GM12878 (cell line): ENCODE measurements around the gene HMGCL. TPM values are rescaled to one million over a fixed set of nuclear protein-coding genes. Genes with fewer than 3 reads are reported as not detected.

Experiments used
- BCL11A ChIP-seq: IDR thresholded peaks from 2 replicates; pipeline ENCODE4 v1.6.1; 2011; ENCODE audit warnings: low read depth, low read length
- HDAC2 ChIP-seq: fragments of 200-600 bp; sonication (generic); IDR thresholded peaks from 2 replicates; pipeline ENCODE4 v1.6.1; 2017
- IKZF2 ChIP-seq, 2 experiments: fragments of 450-650 bp; IDR thresholded peaks; 2 replicates each; pipeline ENCODE4 v1.6.1; 2017; ENCODE audit warnings: mild to moderate bottlenecking in 2 of 2, moderate library complexity in 2 of 2
- MEF2A ChIP-seq: IDR thresholded peaks from 2 replicates; pipeline ENCODE4 v1.6.1; 2011; ENCODE audit warnings: low read depth, mild to moderate bottlenecking, low read length, moderate library complexity; ENCODE audit not compliant: insufficient read depth
- NFYA ChIP-seq: IDR thresholded peaks from 2 replicates; pipeline ENCODE4 v1.6.1; 2011; ENCODE audit warnings: low read depth, mild to moderate bottlenecking, low read length, improper control_type of control experiment, borderline replicate concordance
- NR2F1 ChIP-seq: fragments of 450-650 bp; conservative IDR thresholded peaks from 2 replicates; pipeline ENCODE4 v1.6.1; 2017; ENCODE audit warnings: mild to moderate bottlenecking
- PAX5 ChIP-seq: IDR thresholded peaks from 2 replicates; pipeline ENCODE4 v1.6.1; 2011; ENCODE audit warnings: low read depth, low read length, borderline replicate concordance
- RFX5 ChIP-seq: IDR thresholded peaks from 2 replicates; pipeline ENCODE4 v1.6.1; 2011; ENCODE audit warnings: low read depth, low read length, improper control_type of control experiment
- TCF7 ChIP-seq: IDR thresholded peaks from 2 replicates; pipeline ENCODE4 v1.6.1; 2014; ENCODE audit warnings: antibody characterized with exemption, borderline replicate concordance
- WRNIP1 ChIP-seq: IDR thresholded peaks from 2 replicates; pipeline ENCODE4 v1.6.1; 2011; ENCODE audit warnings: low read depth, low read length, improper control_type of control experiment, borderline replicate concordance
- ZNF622 ChIP-seq: fragments of 450-650 bp; IDR thresholded peaks from 2 replicates; pipeline ENCODE4 v1.6.1; 2017; ENCODE audit warnings: mild to moderate bottlenecking, inconsistent platforms
- polyA plus RNA-seq, 11 experiments: library from polyadenylated mRNA; depleted of rRNA in 4 of 11; unstranded in 6 of 11; stranded (reverse) in 5 of 11; fragments of >200 nt; fragmentation: Nextera tagmentation in 4 of 11; fragmentation: Illumina TruSeq in 1 of 11; extraction: Ambion mirVana in 4 of 11; extraction: Trizol in 1 of 11; gene quantifications; 1 replicate in 1 of 11; 2 replicates in 10 of 11; pipeline versions ENCODE4 v1.2.1 to v1.2.3, GENCODE V29; 2011 to 2016; ENCODE audit warnings: inconsistent platforms in 2 of 11, missing spikeins in 2 of 11, low read depth in 1 of 11
- total RNA-seq, 4 experiments: library from RNA; depleted of rRNA in 3 of 4; stranded (reverse); fragments of >200 nt in 3 of 4; fragmentation: Illumina TruSeq in 1 of 4; extraction: Trizol in 1 of 4; gene quantifications; 2 replicates each; pipeline versions ENCODE4 v1.2.1 to v1.2.3, GENCODE V29; 2013 to 2021
- TF ChIP-seq, protein P1 (sequence below): fragments of 450-650 bp; conservative IDR thresholded peaks from 2 replicates; pipeline ENCODE4 v1.6.1; 2017; ENCODE audit warnings: mild to moderate bottlenecking, moderate library complexity
- TF ChIP-seq, protein P2 (sequence below): fragments of 450-650 bp; IDR thresholded peaks from 2 replicates; pipeline ENCODE4 v1.6.1; 2018; ENCODE audit warnings: mild to moderate bottlenecking, low read depth, moderate library complexity; ENCODE audit not compliant: partially characterized antibody
- TF ChIP-seq, protein P3 (sequence below): IDR thresholded peaks from 2 replicates; pipeline ENCODE4 v1.6.1; 2012; ENCODE audit warnings: improper control_type of control experiment, low read depth, low read length; ENCODE audit not compliant: insufficient replicate concordance
- TF ChIP-seq, protein P4 (sequence below): IDR thresholded peaks from 2 replicates; pipeline ENCODE4 v1.6.1; 2012; ENCODE audit warnings: low read depth, low read length, improper control_type of control experiment

HMGCL gene
- total and polyA plus RNA-seq, 10 of the 15 experiments (the other 5 are each of a cell fraction or from before 2014, with no cell fraction given), result 29.4 to 127 (median 36.4) TPM

DNA sequence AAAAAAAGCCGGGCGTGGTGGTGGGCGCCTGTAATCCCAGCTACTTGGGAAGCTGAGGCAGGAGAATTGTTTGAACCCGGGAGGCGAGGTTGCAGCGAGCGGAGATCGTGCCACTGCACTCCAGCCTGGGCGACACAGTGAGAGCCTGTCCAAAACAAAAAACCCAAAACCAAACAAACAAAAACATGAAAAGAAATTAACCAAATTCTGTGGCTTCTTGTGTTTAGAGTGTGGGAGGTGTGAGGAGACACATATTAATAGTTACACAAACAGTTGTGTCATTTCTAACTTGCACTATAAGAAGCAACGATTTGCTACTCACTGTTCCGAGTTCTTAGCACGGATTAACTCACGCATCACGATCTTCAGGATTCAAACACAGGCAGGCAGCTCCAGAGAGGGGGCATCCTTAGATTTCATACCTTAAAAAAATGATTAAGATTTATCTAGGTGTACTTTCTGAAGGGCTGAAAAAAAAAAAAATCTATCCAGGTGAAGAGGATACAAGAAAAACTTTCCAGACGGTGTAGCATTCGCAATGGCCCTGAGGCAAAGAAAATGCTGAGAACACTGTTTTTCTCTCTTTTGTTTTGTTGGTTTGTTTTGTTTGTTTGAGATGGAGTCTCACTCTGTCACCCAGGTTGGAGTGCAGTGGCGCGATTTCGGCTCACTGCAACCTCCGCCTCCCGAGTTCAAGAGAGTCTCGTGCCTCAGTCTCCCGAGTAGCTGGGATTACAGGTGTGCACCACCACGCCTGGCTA lies 713 bp upstream of the HMGCL start (continued):
- TF ChIP-seq, protein P1, sequence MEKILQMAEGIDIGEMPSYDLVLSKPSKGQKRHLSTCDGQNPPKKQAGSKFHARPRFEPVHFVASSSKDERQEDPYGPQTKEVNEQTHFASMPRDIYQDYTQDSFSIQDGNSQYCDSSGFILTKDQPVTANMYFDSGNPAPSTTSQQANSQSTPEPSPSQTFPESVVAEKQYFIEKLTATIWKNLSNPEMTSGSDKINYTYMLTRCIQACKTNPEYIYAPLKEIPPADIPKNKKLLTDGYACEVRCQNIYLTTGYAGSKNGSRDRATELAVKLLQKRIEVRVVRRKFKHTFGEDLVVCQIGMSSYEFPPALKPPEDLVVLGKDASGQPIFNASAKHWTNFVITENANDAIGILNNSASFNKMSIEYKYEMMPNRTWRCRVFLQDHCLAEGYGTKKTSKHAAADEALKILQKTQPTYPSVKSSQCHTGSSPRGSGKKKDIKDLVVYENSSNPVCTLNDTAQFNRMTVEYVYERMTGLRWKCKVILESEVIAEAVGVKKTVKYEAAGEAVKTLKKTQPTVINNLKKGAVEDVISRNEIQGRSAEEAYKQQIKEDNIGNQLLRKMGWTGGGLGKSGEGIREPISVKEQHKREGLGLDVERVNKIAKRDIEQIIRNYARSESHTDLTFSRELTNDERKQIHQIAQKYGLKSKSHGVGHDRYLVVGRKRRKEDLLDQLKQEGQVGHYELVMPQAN, result no peak
- TF ChIP-seq BCL11A (no peak), TCF7 (peak; percentile 26; the same call in 1 of the 2 replicates), NR2F1 (no peak), RFX5 (no peak), NFYA (no peak), IKZF2 (IDR thresholded peaks at IDR 0.05) (peak in 1 of 2 experiments; percentile 45; a peak in 2 of 4 replicates), HDAC2 (no peak), WRNIP1 (no peak), ZNF622 (no peak), MEF2A (peak; percentile 72; the same call in 1 of the 2 replicates), PAX5 (0 out of 2 replicates have a peak, but pooled peaks have one; percentile 14)
- TF ChIP-seq, protein P2, sequence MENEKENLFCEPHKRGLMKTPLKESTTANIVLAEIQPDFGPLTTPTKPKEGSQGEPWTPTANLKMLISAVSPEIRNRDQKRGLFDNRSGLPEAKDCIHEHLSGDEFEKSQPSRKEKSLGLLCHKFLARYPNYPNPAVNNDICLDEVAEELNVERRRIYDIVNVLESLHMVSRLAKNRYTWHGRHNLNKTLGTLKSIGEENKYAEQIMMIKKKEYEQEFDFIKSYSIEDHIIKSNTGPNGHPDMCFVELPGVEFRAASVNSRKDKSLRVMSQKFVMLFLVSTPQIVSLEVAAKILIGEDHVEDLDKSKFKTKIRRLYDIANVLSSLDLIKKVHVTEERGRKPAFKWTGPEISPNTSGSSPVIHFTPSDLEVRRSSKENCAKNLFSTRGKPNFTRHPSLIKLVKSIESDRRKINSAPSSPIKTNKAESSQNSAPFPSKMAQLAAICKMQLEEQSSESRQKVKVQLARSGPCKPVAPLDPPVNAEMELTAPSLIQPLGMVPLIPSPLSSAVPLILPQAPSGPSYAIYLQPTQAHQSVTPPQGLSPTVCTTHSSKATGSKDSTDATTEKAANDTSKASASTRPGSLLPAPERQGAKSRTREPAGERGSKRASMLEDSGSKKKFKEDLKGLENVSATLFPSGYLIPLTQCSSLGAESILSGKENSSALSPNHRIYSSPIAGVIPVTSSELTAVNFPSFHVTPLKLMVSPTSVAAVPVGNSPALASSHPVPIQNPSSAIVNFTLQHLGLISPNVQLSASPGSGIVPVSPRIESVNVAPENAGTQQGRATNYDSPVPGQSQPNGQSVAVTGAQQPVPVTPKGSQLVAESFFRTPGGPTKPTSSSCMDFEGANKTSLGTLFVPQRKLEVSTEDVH, result no peak
- TF ChIP-seq, protein P3, sequence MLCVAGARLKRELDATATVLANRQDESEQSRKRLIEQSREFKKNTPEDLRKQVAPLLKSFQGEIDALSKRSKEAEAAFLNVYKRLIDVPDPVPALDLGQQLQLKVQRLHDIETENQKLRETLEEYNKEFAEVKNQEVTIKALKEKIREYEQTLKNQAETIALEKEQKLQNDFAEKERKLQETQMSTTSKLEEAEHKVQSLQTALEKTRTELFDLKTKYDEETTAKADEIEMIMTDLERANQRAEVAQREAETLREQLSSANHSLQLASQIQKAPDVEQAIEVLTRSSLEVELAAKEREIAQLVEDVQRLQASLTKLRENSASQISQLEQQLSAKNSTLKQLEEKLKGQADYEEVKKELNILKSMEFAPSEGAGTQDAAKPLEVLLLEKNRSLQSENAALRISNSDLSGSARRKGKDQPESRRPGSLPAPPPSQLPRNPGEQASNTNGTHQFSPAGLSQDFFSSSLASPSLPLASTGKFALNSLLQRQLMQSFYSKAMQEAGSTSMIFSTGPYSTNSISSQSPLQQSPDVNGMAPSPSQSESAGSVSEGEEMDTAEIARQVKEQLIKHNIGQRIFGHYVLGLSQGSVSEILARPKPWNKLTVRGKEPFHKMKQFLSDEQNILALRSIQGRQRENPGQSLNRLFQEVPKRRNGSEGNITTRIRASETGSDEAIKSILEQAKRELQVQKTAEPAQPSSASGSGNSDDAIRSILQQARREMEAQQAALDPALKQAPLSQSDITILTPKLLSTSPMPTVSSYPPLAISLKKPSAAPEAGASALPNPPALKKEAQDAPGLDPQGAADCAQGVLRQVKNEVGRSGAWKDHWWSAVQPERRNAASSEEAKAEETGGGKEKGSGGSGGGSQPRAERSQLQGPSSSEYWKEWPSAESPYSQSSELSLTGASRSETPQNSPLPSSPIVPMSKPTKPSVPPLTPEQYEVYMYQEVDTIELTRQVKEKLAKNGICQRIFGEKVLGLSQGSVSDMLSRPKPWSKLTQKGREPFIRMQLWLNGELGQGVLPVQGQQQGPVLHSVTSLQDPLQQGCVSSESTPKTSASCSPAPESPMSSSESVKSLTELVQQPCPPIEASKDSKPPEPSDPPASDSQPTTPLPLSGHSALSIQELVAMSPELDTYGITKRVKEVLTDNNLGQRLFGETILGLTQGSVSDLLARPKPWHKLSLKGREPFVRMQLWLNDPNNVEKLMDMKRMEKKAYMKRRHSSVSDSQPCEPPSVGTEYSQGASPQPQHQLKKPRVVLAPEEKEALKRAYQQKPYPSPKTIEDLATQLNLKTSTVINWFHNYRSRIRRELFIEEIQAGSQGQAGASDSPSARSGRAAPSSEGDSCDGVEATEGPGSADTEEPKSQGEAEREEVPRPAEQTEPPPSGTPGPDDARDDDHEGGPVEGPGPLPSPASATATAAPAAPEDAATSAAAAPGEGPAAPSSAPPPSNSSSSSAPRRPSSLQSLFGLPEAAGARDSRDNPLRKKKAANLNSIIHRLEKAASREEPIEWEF, result no peak
- TF ChIP-seq, protein P4, sequence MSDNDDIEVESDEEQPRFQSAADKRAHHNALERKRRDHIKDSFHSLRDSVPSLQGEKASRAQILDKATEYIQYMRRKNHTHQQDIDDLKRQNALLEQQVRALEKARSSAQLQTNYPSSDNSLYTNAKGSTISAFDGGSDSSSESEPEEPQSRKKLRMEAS, result no peak
